OCI-LY1 (cell line): ENCODE data around the gene WNT9A.

ENCODE experiments used
- EZH2 ChIP-seq: fragments of 200-600 bp; sonication (generic), shearing (Covaris generic); IDR thresholded peaks from 2 replicates; pipeline ENCODE4 v1.8.0; 2017; ENCODE audit warnings: borderline replicate concordance, mixed run types, mild to moderate bottlenecking, antibody characterized with exemption, low read length, moderate library complexity, mixed read lengths
- TF ChIP-seq, protein P1 (sequence below): fragments of 200-600 bp; sonication (generic), shearing (Covaris generic); IDR thresholded peaks from 2 replicates; pipeline ENCODE4 v1.5.1; 2017; ENCODE audit warnings: mild to moderate bottlenecking, antibody characterized with exemption, low read length, moderate library complexity, mixed read lengths

- TF ChIP-seq, protein P1, sequence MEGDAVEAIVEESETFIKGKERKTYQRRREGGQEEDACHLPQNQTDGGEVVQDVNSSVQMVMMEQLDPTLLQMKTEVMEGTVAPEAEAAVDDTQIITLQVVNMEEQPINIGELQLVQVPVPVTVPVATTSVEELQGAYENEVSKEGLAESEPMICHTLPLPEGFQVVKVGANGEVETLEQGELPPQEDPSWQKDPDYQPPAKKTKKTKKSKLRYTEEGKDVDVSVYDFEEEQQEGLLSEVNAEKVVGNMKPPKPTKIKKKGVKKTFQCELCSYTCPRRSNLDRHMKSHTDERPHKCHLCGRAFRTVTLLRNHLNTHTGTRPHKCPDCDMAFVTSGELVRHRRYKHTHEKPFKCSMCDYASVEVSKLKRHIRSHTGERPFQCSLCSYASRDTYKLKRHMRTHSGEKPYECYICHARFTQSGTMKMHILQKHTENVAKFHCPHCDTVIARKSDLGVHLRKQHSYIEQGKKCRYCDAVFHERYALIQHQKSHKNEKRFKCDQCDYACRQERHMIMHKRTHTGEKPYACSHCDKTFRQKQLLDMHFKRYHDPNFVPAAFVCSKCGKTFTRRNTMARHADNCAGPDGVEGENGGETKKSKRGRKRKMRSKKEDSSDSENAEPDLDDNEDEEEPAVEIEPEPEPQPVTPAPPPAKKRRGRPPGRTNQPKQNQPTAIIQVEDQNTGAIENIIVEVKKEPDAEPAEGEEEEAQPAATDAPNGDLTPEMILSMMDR = no peak
- TF ChIP-seq EZH2 = no peak
Observed at GRCh38 chr1:227923353-227924167, 24.2 kb downstream of the WNT9A start.
